PC-9 (cell line): ENCODE results near the gene MAT1A. TPM values are rescaled to one million over a fixed set of nuclear protein-coding genes. Genes with fewer than 3 reads are reported as not detected.

Experiments
- BruUV-seq: library from RNA; stranded (reverse); fragments of 400-500 nt; replicated peaks from 2 replicates; lab custom pipeline; 2021; lab: Mats Ljungman, UMichigan
- CTCF ChIA-PET: fragments of 300-600 bp; sonication (Branson Sonifier 250); formaldehyde crosslinking; loops from one replicate; lab custom pipeline; 2022; ENCODE audit warnings: antibody characterized with exemption; lab: Charles Lee
- POLR2A ChIA-PET: fragments of 300-600 bp; sonication (Branson Sonifier 250); formaldehyde crosslinking; loops from one replicate; lab custom pipeline; 2022; ENCODE audit warnings: antibody characterized with exemption; ENCODE audit not compliant: unreplicated experiment; lab: Charles Lee
- DNase-seq, 2 experiments: peaks; one replicate each; pipeline versions ENCODE4 v3.0.0 to v3.0.0-alpha.2; 2015 to 2022; ENCODE audit warnings: mixed read lengths in 1 of 2
- H2AFZ ChIP-seq: fragments of 200-600 bp; sonication (generic); 2 replicates; pipeline ENCODE4 v1.8.1; 2017; ENCODE audit warnings: antibody characterized with exemption
- H3F3A ChIP-seq: fragments of 200-600 bp; sonication (generic); 2 replicates; pipeline ENCODE4 v1.8.1; 2017; ENCODE audit warnings: antibody characterized with exemption, mild to moderate bottlenecking, low read depth; ENCODE audit not compliant: insufficient read depth
- H3K27ac ChIP-seq: fragments of 200-600 bp; sonication (generic); 2 replicates; pipeline ENCODE4 v1.6.1; 2016; ENCODE audit warnings: mixed run types
- H3K27me3 ChIP-seq: fragments of 200-600 bp; sonication (generic); 2 replicates; pipeline ENCODE4 v1.6.1; 2016; ENCODE audit warnings: low read depth, mixed run types; ENCODE audit not compliant: insufficient read depth
- H3K36me3 ChIP-seq: fragments of 200-600 bp; sonication (generic); 2 replicates; pipeline ENCODE4 v1.6.1; 2016; ENCODE audit warnings: low read depth, mixed run types
- H3K4me1 ChIP-seq: fragments of 200-600 bp; sonication (generic); replicated peaks from 2 replicates; pipeline ENCODE4 v1.6.1; 2016; ENCODE audit warnings: mixed run types; ENCODE audit not compliant: insufficient read depth
- H3K4me2 ChIP-seq: fragments of 200-600 bp; sonication (generic); 2 replicates; pipeline ENCODE4 v1.6.1; 2017; ENCODE audit warnings: mixed run types
- H3K4me3 ChIP-seq: fragments of 200-600 bp; sonication (generic); 2 replicates; pipeline ENCODE4 v1.6.1; 2016; ENCODE audit warnings: mixed run types
- H3K79me2 ChIP-seq: fragments of 200-600 bp; sonication (generic); 2 replicates; pipeline ENCODE4 v1.6.1; 2017; ENCODE audit warnings: low read depth, mixed run types
- H3K9me2 ChIP-seq: fragments of 200-600 bp; sonication (generic); 2 replicates; pipeline ENCODE4 v1.8.1; 2017; ENCODE audit warnings: mild to moderate bottlenecking; ENCODE audit not compliant: insufficient read depth
- H3K9me3 ChIP-seq: fragments of 200-600 bp; sonication (generic); 2 replicates; pipeline ENCODE4 v1.8.1; 2016; ENCODE audit warnings: low read depth; ENCODE audit not compliant: insufficient read depth
- H4K20me1 ChIP-seq: fragments of 200-600 bp; sonication (generic); 2 replicates; pipeline ENCODE4 v1.8.1; 2017; ENCODE audit not compliant: insufficient read depth
- EZH2 ChIP-seq: fragments of 200-600 bp; sonication (generic); IDR thresholded peaks from 2 replicates; pipeline ENCODE4 v1.8.0; 2017; ENCODE audit warnings: antibody characterized with exemption, low read depth
- intact Hi-C: fragments of 100-400 bp; cut with micrococcal nuclease; formaldehyde crosslinking; loops from one replicate; pipeline ENCODE4 v1.10.0; 2022; ENCODE audit not compliant: unreplicated experiment
- total RNA-seq: library from RNA; stranded (reverse); gene quantifications from 2 replicates; pipeline ENCODE4 v1.2.3, GENCODE V29; 2021
- TF ChIP-seq, protein P1 (sequence below): fragments of 200-600 bp; sonication (generic); conservative IDR thresholded peaks from 2 replicates; pipeline ENCODE4 v1.6.1; 2017; ENCODE audit warnings: mixed run types, antibody characterized with exemption, mild to moderate bottlenecking, moderate library complexity

Gene MAT1A
- total RNA-seq, 1 experiment from 2014 or later: not detected

GRCh38 chr10:80279146-80279545, 10.3 kb downstream of the MAT1A start:
- ChIA-PET POLR2A (no interaction called here), CTCF (no interaction called here)
- no TSS peak for BruUV-seq
- Histone ChIP-seq H3F3A (no peaks in the 10 kb centered on the region), H3K4me2 (no peak overlapping the region), H3K9me3 (no peaks in the 10 kb centered on the region), H3K9me2 (no peaks in the 10 kb centered on the region), H3K27ac (no peak overlapping the region), H3K36me3 (no peaks in the 10 kb centered on the region), H3K4me3 (no peak overlapping the region), H3K27me3 (peaks cover 3% of the 10 kb centered on the region; the same call in 1 of the 2 replicates), H2AFZ (no peak overlapping the region), H4K20me1 (no peaks in the 10 kb centered on the region), H3K4me1 (no peaks in the 10 kb centered on the region), H3K79me2 (no peaks in the 10 kb centered on the region)
- no peak for DNase-seq
- intact Hi-C loops: no loop called here
- no peak for TF ChIP-seq EZH2
- TF ChIP-seq, protein P1, sequence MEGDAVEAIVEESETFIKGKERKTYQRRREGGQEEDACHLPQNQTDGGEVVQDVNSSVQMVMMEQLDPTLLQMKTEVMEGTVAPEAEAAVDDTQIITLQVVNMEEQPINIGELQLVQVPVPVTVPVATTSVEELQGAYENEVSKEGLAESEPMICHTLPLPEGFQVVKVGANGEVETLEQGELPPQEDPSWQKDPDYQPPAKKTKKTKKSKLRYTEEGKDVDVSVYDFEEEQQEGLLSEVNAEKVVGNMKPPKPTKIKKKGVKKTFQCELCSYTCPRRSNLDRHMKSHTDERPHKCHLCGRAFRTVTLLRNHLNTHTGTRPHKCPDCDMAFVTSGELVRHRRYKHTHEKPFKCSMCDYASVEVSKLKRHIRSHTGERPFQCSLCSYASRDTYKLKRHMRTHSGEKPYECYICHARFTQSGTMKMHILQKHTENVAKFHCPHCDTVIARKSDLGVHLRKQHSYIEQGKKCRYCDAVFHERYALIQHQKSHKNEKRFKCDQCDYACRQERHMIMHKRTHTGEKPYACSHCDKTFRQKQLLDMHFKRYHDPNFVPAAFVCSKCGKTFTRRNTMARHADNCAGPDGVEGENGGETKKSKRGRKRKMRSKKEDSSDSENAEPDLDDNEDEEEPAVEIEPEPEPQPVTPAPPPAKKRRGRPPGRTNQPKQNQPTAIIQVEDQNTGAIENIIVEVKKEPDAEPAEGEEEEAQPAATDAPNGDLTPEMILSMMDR: no peak

GRCh38 chr10:80278480-80278879, 11.0 kb downstream of the MAT1A start:
- BruUV-seq: no TSS peak

DNA sequence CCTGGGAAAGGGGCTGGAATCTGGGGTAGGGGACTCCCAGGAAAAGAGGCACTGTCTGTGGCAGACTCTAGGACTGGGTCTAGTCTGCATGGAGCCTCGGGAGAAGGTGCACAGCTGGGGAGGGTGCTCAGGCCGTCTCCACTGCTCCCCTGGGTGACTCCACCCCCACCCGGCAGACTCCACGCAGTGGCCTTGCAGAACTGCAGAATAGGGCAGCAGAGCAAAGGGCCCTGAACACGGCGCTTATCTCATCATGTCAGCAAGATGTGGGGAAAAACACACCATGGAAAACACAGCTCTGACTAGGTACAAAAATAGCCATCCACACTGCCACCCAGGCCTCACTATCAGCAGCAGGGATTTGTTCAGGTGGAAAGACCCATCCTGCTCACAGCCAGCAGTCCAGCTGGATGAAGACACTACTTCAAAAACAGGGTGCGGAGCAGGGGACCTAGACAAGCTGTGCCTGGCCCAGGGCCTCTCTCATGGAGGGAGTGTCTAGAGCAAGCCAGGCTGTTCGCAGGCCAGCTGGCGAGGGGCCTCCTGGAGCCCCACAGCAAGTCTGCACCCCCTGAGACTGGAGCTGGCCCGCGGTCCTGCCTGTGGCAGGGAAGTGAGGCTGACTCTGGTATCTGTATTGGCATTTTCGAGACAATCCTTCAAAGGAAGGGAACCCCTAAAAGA, 11.7 kb downstream of the MAT1A start:
- H3K4me3 ChIP-seq: no peak overlapping the region
- DNase-seq: no peak
- H3K79me2 ChIP-seq: no peaks in the 10 kb centered on the region
- CTCF ChIA-PET: interaction anchor here (0.5 kb wide), 1 partner anchor 352 kb away, joined by 26 read pairs; no protein-coding TSS in a partner anchor
- H3K4me2 ChIP-seq: no peak overlapping the region
- no peak overlapping the region for H2AFZ ChIP-seq
- intact Hi-C loops: no loop called here
- H3K4me1 ChIP-seq: peaks cover 4% of the 10 kb centered on the region
- no peak overlapping the region for H3K27ac ChIP-seq
- no peaks in the 10 kb centered on the region for H4K20me1 ChIP-seq
- H3K9me3 ChIP-seq: no peaks in the 10 kb centered on the region
- no peaks in the 10 kb centered on the region for H3F3A ChIP-seq
- H3K9me2 ChIP-seq: no peaks in the 10 kb centered on the region
- H3K27me3 ChIP-seq: peaks cover 3% of the 10 kb centered on the region; the same call in 1 of the 2 replicates
- POLR2A ChIA-PET: no interaction called here
- no peaks in the 10 kb centered on the region for H3K36me3 ChIP-seq
- BruUV-seq: no TSS peak
- TF ChIP-seq, protein P1: no peak
- TF ChIP-seq EZH2: no peak

More at GRCh38 chr10:80278480-80278879, 11.0 kb downstream of the MAT1A start:
- no peak for TF ChIP-seq EZH2
- TF ChIP-seq, protein P1: no peak
- Histone ChIP-seq H3K4me3 (no peak overlapping the region), H3K36me3 (no peaks in the 10 kb centered on the region), H3K4me1 (no peaks in the 10 kb centered on the region), H3K9me3 (no peaks in the 10 kb centered on the region), H3K4me2 (no peak overlapping the region), H3F3A (no peaks in the 10 kb centered on the region), H4K20me1 (no peaks in the 10 kb centered on the region), H2AFZ (no peak overlapping the region), H3K9me2 (no peaks in the 10 kb centered on the region), H3K79me2 (no peaks in the 10 kb centered on the region), H3K27me3 (peaks cover 3% of the 10 kb centered on the region; the same call in 1 of the 2 replicates), H3K27ac (no peak overlapping the region)
- ChIA-PET POLR2A (no interaction called here), CTCF (no interaction called here)
- intact Hi-C loops: no loop called here
- DNase-seq: no peak
